ENCODE measurements around the gene MRPS31. TPM values are rescaled to one million over a fixed set of nuclear protein-coding genes. Genes with fewer than 3 reads are reported as not detected.
"Not testable (repeated sequence)": the region's sequence is repeated elsewhere in the genome, so short reads cannot be mapped to it uniquely, and the experiment has no call there.

Gene MRPS31
- total and polyA plus RNA-seq, 5 donors from 2014 or later = 21.5 to 71.0 (median 55.8) TPM

- H3K27me3 Mint-ChIP-seq; DNase-seq; H3K36me3 Mint-ChIP-seq; H3K36me3 ChIP-seq (ENCODE audit: control insufficient read depth, insufficient read depth, low read length); ATAC-seq (ENCODE audit: low read depth in 2 of 2); H3K27me3 ChIP-seq (ENCODE audit: control insufficient read depth, insufficient read depth, low read length); H3K9me3 Mint-ChIP-seq; H3K9me3 ChIP-seq (ENCODE audit: control insufficient read depth in 2 of 2, low read length in 2 of 2): not testable (repeated sequence)
- peak overlapping the region; percentile 81 to 89 (median 88) for H3K4me3 Mint-ChIP-seq
- peaks cover 0 to 51% (median 33%) of the 10 kb centered on the region in 4 donors for H3K4me1 Mint-ChIP-seq
- Histone ChIP-seq H3K27ac (ENCODE audit: insufficient read depth, low read length, poor library complexity, severe bottlenecking) (peak overlapping the region; percentile 66), H3K4me1 (ENCODE audit: control insufficient read depth, insufficient read depth, low read length, poor library complexity, severe bottlenecking) (peaks cover 21% of the 10 kb centered on the region), H3K4me3 (ENCODE audit: low read depth, low read length) (peak overlapping the region; percentile 55)
- H3K27ac Mint-ChIP-seq = peak overlapping the region; percentile 43 to 65 (median 44)
These were observed 17.7 kb upstream of the MRPS31 start for GRCh38 chr13:40788540-40789274.

GRCh38 chr13:40787062-40787461 is 16.1 kb upstream of the MRPS31 start:
- no peaks in the 10 kb centered on the region for H3K36me3 Mint-ChIP-seq
- H3K27ac ChIP-seq (ENCODE audit: insufficient read depth, low read length, poor library complexity, severe bottlenecking) = no peak overlapping the region
- H3K4me3 Mint-ChIP-seq = peak overlapping the region; percentile 62 to 88 (median 70)

GRCh38 chr13:40786568-40786996 is 15.6 kb upstream of the MRPS31 start:
- H3K36me3 Mint-ChIP-seq = no peaks in the 10 kb centered on the region
- H3K4me1 Mint-ChIP-seq = peaks cover 0 to 37% (median 20%) of the 10 kb centered on the region in 4 donors
- H3K27me3 Mint-ChIP-seq = no peaks in the 10 kb centered on the region
- no peaks in the 10 kb centered on the region for H3K9me3 Mint-ChIP-seq
- no peak for ATAC-seq (ENCODE audit: low read depth in 2 of 2)
- Histone ChIP-seq H3K27me3 (ENCODE audit: control insufficient read depth, insufficient read depth, low read length) (no peaks in the 10 kb centered on the region), H3K36me3 (ENCODE audit: control insufficient read depth, insufficient read depth, low read length) (no peaks in the 10 kb centered on the region), H3K27ac (ENCODE audit: insufficient read depth, low read length, poor library complexity, severe bottlenecking) (no peak overlapping the region), H3K4me3 (ENCODE audit: low read depth, low read length) (no peak overlapping the region), H3K4me1 (ENCODE audit: control insufficient read depth, insufficient read depth, low read length, poor library complexity, severe bottlenecking) (peaks cover 18% of the 10 kb centered on the region), H3K9me3 (ENCODE audit: control insufficient read depth in 2 of 2, low read length in 2 of 2) (no peaks in the 10 kb centered on the region)
- H3K4me3 Mint-ChIP-seq = peak overlapping the region in 1 of 4 donors; percentile 76
- H3K27ac Mint-ChIP-seq = peak overlapping the region in 1 of 3 donors; percentile 84
- no peak for DNase-seq

More at GRCh38 chr13:40787062-40787461, 16.1 kb upstream of the MRPS31 start:
- no peaks in the 10 kb centered on the region for H3K27me3 Mint-ChIP-seq
- H3K27ac Mint-ChIP-seq = peak overlapping the region; percentile 14 to 84 (median 65)
- ATAC-seq (ENCODE audit: low read depth in 2 of 2) (no peak), DNase-seq (no peak)
- no peaks in the 10 kb centered on the region for H3K27me3 ChIP-seq (ENCODE audit: control insufficient read depth, insufficient read depth, low read length)
- no peaks in the 10 kb centered on the region for H3K36me3 ChIP-seq (ENCODE audit: control insufficient read depth, insufficient read depth, low read length)
- H3K9me3 Mint-ChIP-seq = no peaks in the 10 kb centered on the region
- peaks cover 18% of the 10 kb centered on the region for H3K4me1 ChIP-seq (ENCODE audit: control insufficient read depth, insufficient read depth, low read length, poor library complexity, severe bottlenecking)
- H3K4me3 ChIP-seq (ENCODE audit: low read depth, low read length) = no peak overlapping the region
- no peaks in the 10 kb centered on the region for H3K9me3 ChIP-seq (ENCODE audit: control insufficient read depth in 2 of 2, low read length in 2 of 2)
- H3K4me1 Mint-ChIP-seq = peaks cover 0 to 41% (median 24%) of the 10 kb centered on the region in 4 donors

- Histone ChIP-seq H3K4me1 (ENCODE audit: control insufficient read depth, insufficient read depth, low read length, poor library complexity, severe bottlenecking) (peaks cover 10% of the 10 kb centered on the region), H3K9me3 (ENCODE audit: control insufficient read depth in 2 of 2, low read length in 2 of 2) (no peaks in the 10 kb centered on the region), H3K4me3 (ENCODE audit: low read depth, low read length) (no peak overlapping the region), H3K36me3 (ENCODE audit: control insufficient read depth, insufficient read depth, low read length) (no peaks in the 10 kb centered on the region), H3K27me3 (ENCODE audit: control insufficient read depth, insufficient read depth, low read length) (no peaks in the 10 kb centered on the region), H3K27ac (ENCODE audit: insufficient read depth, low read length, poor library complexity, severe bottlenecking) (no peak overlapping the region)
- Mint-ChIP-seq H3K4me1 (peaks cover 0 to 25% (median 13%) of the 10 kb centered on the region in 4 donors), H3K9me3 (no peaks in the 10 kb centered on the region), H3K4me3 (no peak overlapping the region), H3K27ac (no peak overlapping the region), H3K36me3 (no peaks in the 10 kb centered on the region), H3K27me3 (no peaks in the 10 kb centered on the region)
- ATAC-seq (ENCODE audit: low read depth in 2 of 2) (no peak), DNase-seq (no peak)
These were observed 13.6 kb upstream of the MRPS31 start for GRCh38 chr13:40784540-40784939.

- H3K9me3 ChIP-seq (ENCODE audit: control insufficient read depth in 2 of 2, low read length in 2 of 2); H3K9me3 Mint-ChIP-seq; H3K27ac Mint-ChIP-seq; H3K36me3 Mint-ChIP-seq; H3K27ac ChIP-seq (ENCODE audit: insufficient read depth, low read length, poor library complexity, severe bottlenecking); H3K4me1 ChIP-seq (ENCODE audit: control insufficient read depth, insufficient read depth, low read length, poor library complexity, severe bottlenecking); H3K27me3 ChIP-seq (ENCODE audit: control insufficient read depth, insufficient read depth, low read length); H3K27me3 Mint-ChIP-seq; H3K36me3 ChIP-seq (ENCODE audit: control insufficient read depth, insufficient read depth, low read length); H3K4me3 Mint-ChIP-seq; H3K4me3 ChIP-seq (ENCODE audit: low read depth, low read length); ATAC-seq (ENCODE audit: low read depth in 2 of 2); DNase-seq: not testable (repeated sequence)
- peaks cover 0 to 20% (median 12%) of the 10 kb centered on the region in 4 donors for H3K4me1 Mint-ChIP-seq
These were observed 12.0 kb upstream of the MRPS31 start for GRCh38 chr13:40782971-40783370.

GRCh38 chr13:40781717-40782116 is 10.7 kb upstream of the MRPS31 start:
- Histone ChIP-seq H3K4me3 (ENCODE audit: low read depth, low read length) (no peak overlapping the region), H3K36me3 (ENCODE audit: control insufficient read depth, insufficient read depth, low read length) (no peaks in the 10 kb centered on the region), H3K4me1 (ENCODE audit: control insufficient read depth, insufficient read depth, low read length, poor library complexity, severe bottlenecking) (peaks cover 17% of the 10 kb centered on the region), H3K9me3 (ENCODE audit: control insufficient read depth in 2 of 2, low read length in 2 of 2) (no peaks in the 10 kb centered on the region), H3K27me3 (ENCODE audit: control insufficient read depth, insufficient read depth, low read length) (no peaks in the 10 kb centered on the region), H3K27ac (ENCODE audit: insufficient read depth, low read length, poor library complexity, severe bottlenecking) (no peak overlapping the region)
- Mint-ChIP-seq H3K4me3 (peak overlapping the region in 1 of 4 donors; percentile 34), H3K9me3 (no peaks in the 10 kb centered on the region), H3K36me3 (no peaks in the 10 kb centered on the region), H3K4me1 (peaks cover 6 to 21% (median 15%) of the 10 kb centered on the region in 4 donors), H3K27me3 (no peaks in the 10 kb centered on the region), H3K27ac (peak overlapping the region in 1 of 3 donors; percentile 4)
- no peak for ATAC-seq (ENCODE audit: low read depth in 2 of 2)
- no peak for DNase-seq

- no peaks in the 10 kb centered on the region for H3K9me3 Mint-ChIP-seq
- Histone ChIP-seq H3K27ac (ENCODE audit: insufficient read depth, low read length, poor library complexity, severe bottlenecking) (no peak overlapping the region), H3K36me3 (ENCODE audit: control insufficient read depth, insufficient read depth, low read length) (no peaks in the 10 kb centered on the region), H3K27me3 (ENCODE audit: control insufficient read depth, insufficient read depth, low read length) (no peaks in the 10 kb centered on the region), H3K9me3 (ENCODE audit: control insufficient read depth in 2 of 2, low read length in 2 of 2) (no peaks in the 10 kb centered on the region), H3K4me3 (ENCODE audit: low read depth, low read length) (no peak overlapping the region), H3K4me1 (ENCODE audit: control insufficient read depth, insufficient read depth, low read length, poor library complexity, severe bottlenecking) (peaks cover 20% of the 10 kb centered on the region)
- no peak overlapping the region for H3K4me3 Mint-ChIP-seq
- ATAC-seq (ENCODE audit: low read depth in 2 of 2) (no peak), DNase-seq (no peak)
- peak overlapping the region in 1 of 3 donors; percentile 45 for H3K27ac Mint-ChIP-seq
- no peaks in the 10 kb centered on the region for H3K27me3 Mint-ChIP-seq
- peaks cover 12 to 24% (median 18%) of the 10 kb centered on the region in 4 donors for H3K4me1 Mint-ChIP-seq
- no peaks in the 10 kb centered on the region for H3K36me3 Mint-ChIP-seq
These were observed 9.9 kb upstream of the MRPS31 start for GRCh38 chr13:40780822-40781401.

All from CD4-positive, CD25-positive, alpha-beta regulatory T cell (primary cell).